DMS53 treated with DMSO at 0.1 percent for 48 hours (cell line): ENCODE data around the gene ENOX1.

ENCODE experiments used
- DNase-seq: peaks from one replicate; lab custom pipeline; 2025; ENCODE audit not compliant: unreplicated experiment; lab: John Stamatoyannopoulos, UW

ENOX1 gene

GRCh38 chr13:43295321-43295720, 491.5 kb downstream of the ENOX1 start:
- DNase-seq = no peak

- DNase-seq = no peak
These were observed 492.4 kb downstream of the ENOX1 start for GRCh38 chr13:43294412-43294811.

GRCh38 chr13:43293986-43294385, 492.8 kb downstream of the ENOX1 start:
- no peak for DNase-seq

- DNase-seq = no peak
These were observed 493.2 kb downstream of the ENOX1 start for GRCh38 chr13:43293561-43293960.

- DNase-seq = no peak
These were observed 493.8 kb downstream of the ENOX1 start for GRCh38 chr13:43293008-43293407.

- no peak for DNase-seq
These were observed 495.3 kb downstream of the ENOX1 start for GRCh38 chr13:43291287-43292060.

- no peak for DNase-seq
These were observed 497.1 kb downstream of the ENOX1 start for GRCh38 chr13:43289470-43290255.

GRCh38 chr13:43286751-43287150, 500.0 kb downstream of the ENOX1 start:
- no peak for DNase-seq

- no peak for DNase-seq
These were observed 500.7 kb downstream of the ENOX1 start for GRCh38 chr13:43285933-43286597.

- no peak for DNase-seq
These were observed 502.6 kb downstream of the ENOX1 start for GRCh38 chr13:43284162-43284561.

- no peak for DNase-seq
These were observed 507.1 kb downstream of the ENOX1 start for GRCh38 chr13:43279696-43280095.

- DNase-seq = no peak
These were observed 508.6 kb downstream of the ENOX1 start for GRCh38 chr13:43278127-43278526.

GRCh38 chr13:43277142-43277541, 509.6 kb downstream of the ENOX1 start:
- DNase-seq = no peak

- no peak for DNase-seq
These were observed 511.9 kb downstream of the ENOX1 start for GRCh38 chr13:43274881-43275280.

- DNase-seq = no peak
These were observed 513.4 kb downstream of the ENOX1 start for GRCh38 chr13:43273362-43273761.

GRCh38 chr13:43272851-43273250, 513.9 kb downstream of the ENOX1 start:
- DNase-seq = no peak

GRCh38 chr13:43271152-43271551, 515.6 kb downstream of the ENOX1 start:
- DNase-seq = no peak

GRCh38 chr13:43270130-43270830, 516.5 kb downstream of the ENOX1 start:
- DNase-seq = no peak

- DNase-seq = no peak
These were observed 517.7 kb downstream of the ENOX1 start for GRCh38 chr13:43269037-43269481.

GRCh38 chr13:43268632-43269031, 518.1 kb downstream of the ENOX1 start:
- DNase-seq = no peak

- DNase-seq = no peak
These were observed 518.9 kb downstream of the ENOX1 start for GRCh38 chr13:43267916-43268315.
